HG02973 (cell line): Measurements from ENCODE around the gene TMEM117.
A peak's percentile ranks its signal among the peaks of the same experiment; 100 is the strongest.
"Not testable (repeated sequence)": the region's sequence is repeated elsewhere in the genome, so short reads cannot be mapped to it uniquely, and the experiment has no call there.

ENCODE experiments used
- ATAC-seq: cut with Tn5 transposase; IDR thresholded peaks from one replicate; pipeline ENCODE4 v1.9.1; 2021; ENCODE audit warnings: moderate library complexity; ENCODE audit not compliant: unreplicated experiment

Gene TMEM117

GRCh38 chr12:44019118-44019517 lies 183.2 kb downstream of the TMEM117 start:
- no peak for ATAC-seq

- no peak for ATAC-seq
These were observed 184.7 kb downstream of the TMEM117 start for GRCh38 chr12:44020555-44020954.

GRCh38 chr12:44021471-44021971 lies 185.6 kb downstream of the TMEM117 start:
- ATAC-seq = peak; percentile 83

GRCh38 chr12:44025499-44025898 lies 189.6 kb downstream of the TMEM117 start:
- ATAC-seq = no peak

DNA sequence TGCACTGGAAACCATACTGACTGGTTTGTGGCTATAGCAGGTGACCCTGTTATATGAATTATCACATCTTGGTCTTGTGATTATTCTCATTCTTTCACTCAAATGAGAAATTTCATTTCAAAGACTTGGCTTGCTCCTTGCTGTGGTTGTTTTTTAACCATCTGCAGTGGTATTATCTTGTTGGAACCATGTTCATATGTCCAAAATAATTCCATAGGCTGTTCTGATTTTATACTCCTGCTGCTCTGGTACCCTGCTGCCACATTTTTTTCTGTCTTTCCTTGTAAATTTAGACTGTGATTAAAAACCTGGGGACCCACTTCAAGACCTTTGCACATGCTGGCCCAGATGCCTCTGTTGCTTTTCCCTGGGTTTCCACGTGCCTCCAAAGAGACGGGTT lies 190.2 kb downstream of the TMEM117 start:
- ATAC-seq = no peak

GRCh38 chr12:44026926-44027325 lies 191.0 kb downstream of the TMEM117 start:
- ATAC-seq = not testable (repeated sequence)

- no peak for ATAC-seq
These were observed 193.3 kb downstream of the TMEM117 start for GRCh38 chr12:44029194-44029593.

DNA sequence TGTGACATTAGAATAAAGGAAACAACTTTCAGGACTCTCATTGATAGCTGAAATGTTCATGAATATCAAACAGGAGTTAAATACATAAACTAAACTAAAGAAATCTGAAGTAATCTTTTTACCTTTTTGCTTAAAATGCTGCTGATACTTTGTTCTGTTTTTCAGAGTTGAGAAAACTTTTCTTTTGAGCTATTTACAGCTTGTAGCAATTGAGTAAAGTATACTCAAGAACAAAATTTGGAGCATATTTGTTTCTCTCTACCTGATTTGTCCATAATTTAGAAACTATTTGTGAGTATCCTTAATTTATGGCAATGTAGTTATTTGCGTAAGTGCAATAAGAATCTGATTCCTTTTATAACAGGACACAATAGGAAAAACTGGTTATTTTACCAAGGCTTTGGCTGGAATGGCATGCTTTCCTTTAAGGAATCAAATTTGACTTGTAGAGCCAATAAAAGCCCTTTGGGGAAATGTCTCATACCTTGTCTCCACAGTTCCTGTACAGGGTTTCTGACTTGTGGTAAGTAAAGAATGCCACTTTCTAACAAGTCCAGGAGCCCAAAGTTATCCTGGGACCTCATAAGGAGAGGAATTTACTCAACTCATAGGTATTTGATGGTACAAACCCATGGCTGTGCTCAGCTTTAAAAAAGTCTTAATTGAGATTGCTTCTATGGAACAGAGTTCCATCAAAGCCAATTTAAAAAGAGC lies 195.7 kb downstream of the TMEM117 start:
- no peak for ATAC-seq

GRCh38 chr12:44034906-44035305 lies 199.0 kb downstream of the TMEM117 start:
- no peak for ATAC-seq

DNA sequence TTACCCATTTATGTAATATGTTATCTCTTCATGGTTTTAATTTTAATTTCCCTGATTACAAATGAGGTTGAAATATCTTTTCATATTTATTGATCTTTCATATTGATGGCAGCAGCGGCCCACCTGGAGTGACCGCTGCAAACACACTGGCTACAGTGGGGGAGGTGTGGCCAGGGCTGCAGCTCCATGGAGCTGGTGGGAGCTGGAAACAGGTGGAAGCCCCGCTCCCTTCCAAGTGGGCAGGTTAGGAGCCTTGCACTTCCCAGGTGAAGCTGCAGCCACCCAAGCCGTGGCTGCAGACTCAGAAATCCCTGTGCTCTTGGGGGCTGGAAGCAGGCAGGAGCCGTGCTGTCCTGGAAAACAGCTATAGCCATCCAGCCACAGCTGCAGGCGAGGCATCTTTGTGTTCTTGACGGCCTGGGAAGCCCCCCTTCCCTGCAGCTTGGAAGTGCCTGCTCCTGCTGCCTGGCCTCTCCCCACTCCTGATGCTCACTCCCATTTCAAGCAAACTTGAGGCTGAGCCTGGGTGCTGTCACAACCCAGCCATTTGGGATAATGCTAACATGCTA lies 201.1 kb downstream of the TMEM117 start:
- no peak for ATAC-seq

- no peak for ATAC-seq
These were observed 202.5 kb downstream of the TMEM117 start for GRCh38 chr12:44038411-44038810.

DNA sequence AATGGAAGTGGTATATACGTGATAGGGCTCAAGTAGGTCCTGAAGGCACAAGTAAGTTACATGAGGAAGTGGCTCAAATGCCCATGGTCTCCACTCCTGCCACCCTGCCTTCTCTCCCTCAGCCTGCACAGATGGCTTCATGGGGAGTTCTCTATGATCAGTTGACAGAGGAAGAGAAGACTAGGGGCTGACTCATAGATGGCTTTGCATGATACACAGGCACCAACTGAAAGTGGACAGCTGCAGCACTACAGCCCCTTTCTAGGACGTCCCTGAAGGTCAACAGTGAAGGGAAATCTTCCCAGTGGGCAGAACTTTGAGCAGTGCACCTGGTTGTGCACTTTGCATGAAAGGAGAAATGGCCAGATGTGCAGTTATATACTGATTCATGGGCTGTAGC lies 208.6 kb downstream of the TMEM117 start:
- not testable (repeated sequence) for ATAC-seq

DNA sequence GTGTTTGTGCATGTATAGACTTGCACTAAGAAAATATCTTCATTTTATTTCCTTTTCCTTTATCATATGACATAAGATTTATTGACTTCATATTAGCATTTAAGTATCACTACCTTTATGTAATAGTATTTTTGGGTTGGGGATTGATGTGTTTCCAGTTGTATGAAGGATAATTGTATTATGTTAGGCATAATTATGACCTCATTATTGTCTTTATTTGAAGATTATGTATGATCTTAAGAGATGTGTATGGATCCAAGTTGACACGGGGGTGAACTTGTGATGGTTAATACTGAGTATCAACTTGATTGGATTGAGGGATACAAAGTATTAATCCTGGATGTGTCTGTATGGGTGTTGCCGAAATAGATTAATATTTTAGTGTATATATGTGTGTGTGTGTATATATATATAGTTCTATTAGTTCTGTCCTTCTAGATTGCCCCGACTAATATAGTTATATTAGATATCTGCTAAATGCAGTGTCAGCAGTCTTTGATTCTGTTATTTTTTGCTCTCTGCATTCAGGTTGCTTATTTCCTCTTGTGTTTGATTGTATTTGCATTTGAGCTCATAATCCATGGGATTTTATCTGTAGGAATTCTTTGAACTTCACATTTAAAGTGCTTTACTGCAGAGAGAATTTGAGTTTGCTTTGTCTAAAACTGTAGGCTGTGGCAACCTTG lies 211.0 kb downstream of the TMEM117 start:
- no peak for ATAC-seq

GRCh38 chr12:44052554-44052953 lies 216.7 kb downstream of the TMEM117 start:
- no peak for ATAC-seq

- ATAC-seq = no peak
These were observed 217.8 kb downstream of the TMEM117 start for GRCh38 chr12:44053549-44054127.

- no peak for ATAC-seq
These were observed 218.4 kb downstream of the TMEM117 start for GRCh38 chr12:44054281-44054680.

- no peak for ATAC-seq
These were observed 222.5 kb downstream of the TMEM117 start for GRCh38 chr12:44058366-44058765.

- no peak for ATAC-seq
These were observed 223.6 kb downstream of the TMEM117 start for GRCh38 chr12:44059476-44059875.

DNA sequence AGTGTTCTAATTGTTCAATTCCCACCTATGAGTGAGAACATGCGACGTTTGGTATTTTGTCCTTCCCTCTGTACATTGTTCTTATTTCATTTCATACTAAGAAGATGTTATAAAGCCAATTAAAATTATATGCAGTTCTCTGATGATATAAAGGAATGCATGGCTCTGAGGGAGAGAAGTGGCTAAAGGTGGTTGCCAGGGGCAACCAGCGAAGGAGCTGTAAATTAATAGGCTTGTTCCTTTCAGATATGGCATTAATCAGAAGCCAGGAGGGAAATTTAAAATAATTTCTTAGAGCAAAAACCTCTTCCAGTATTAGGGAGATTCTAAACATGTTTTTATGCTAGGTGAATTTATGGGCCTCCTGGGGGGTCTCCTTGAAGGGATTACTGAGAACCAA lies 227.8 kb downstream of the TMEM117 start:
- no peak for ATAC-seq

DNA sequence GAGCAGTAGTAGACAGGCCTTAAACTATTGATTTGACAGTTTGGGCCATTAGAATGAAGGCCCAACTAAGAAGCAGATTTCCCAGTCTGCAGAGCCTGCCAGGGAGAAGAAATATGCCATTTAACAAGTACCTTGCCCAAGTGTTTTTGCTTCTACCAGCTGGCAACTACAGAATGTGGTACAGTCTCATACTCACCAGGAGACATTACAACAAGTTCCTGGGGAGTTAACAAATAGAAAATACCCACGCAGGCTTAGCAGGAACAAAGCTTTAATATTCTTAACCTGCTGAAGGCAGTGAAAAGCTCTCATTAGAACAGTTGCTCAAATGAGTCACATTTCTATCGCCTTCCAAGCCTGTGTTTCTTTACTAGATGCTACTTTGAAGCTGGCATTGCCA lies 241.0 kb downstream of the TMEM117 start:
- no peak for ATAC-seq

DNA sequence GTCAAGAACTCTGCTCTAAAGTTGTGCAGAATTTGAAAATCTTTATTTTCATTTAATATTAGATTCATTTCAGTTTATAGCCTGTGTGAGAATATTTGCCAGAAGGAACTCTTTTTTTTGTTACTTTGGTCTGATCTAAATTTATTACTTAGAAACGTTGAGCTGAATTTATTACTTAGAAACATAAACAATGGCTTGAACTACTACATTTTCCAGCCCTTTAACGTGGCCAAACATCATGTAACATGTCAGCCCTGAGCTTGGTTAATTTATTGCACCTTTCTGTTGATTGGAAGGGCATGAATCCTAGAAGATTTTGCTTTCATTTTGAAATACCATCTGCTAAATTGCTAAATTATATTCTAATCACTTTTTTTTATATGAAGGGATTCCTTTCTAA lies 241.4 kb downstream of the TMEM117 start:
- ATAC-seq = no peak

DNA sequence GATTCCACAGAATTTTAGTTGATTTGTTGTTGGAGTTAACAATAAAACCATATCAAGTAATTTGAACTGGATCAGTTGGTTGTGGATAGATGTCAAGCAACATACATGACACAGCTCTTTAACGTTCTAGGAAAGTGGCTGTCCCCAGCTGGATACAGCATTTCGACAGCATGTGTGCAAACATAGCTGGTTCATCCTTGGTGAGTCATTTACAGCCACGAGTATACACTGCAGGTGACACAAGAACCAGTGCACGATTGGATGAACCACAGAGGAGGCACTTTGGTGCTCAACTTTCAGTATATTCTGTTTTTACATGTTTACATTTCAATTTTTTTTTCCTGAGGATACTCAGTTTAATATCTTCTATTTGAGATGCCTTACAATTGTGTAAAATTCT lies 242.4 kb downstream of the TMEM117 start:
- ATAC-seq = no peak
